AG04450 (cell line): Measurements from ENCODE around the gene SREBF2. TPM values are rescaled to one million over a fixed set of nuclear protein-coding genes. Genes with fewer than 3 reads are reported as not detected.

Experiments
- CTCF ChIA-PET: fragments of 300-600, 350-600 bp; formaldehyde crosslinking; extraction: SDS; loops from one replicate; lab custom pipeline; 2022; ENCODE audit warnings: antibody characterized with exemption, inconsistent platforms; lab: Charles Lee
- POLR2A ChIA-PET: fragments of 350-600 bp; formaldehyde crosslinking; extraction: SDS; loops from one replicate; lab custom pipeline; 2021; ENCODE audit warnings: antibody characterized with exemption, inconsistent platforms; lab: Yijun Ruan, JAX
- DNase-seq: peaks from one replicate; pipeline ENCODE4 v3.0.0-alpha.2; 2011; ENCODE audit warnings: low read depth, low spot score
- H3K27ac ChIP-seq: one replicate; pipeline ENCODE4 v1.5.1; 2012; ENCODE audit warnings: low read depth, low read length, control low read depth
- H3K27me3 ChIP-seq: one replicate; pipeline ENCODE4 v1.6.0; 2012; ENCODE audit warnings: low read length; ENCODE audit not compliant: control insufficient read depth, insufficient read depth
- H3K4me3 ChIP-seq: 2 replicates; pipeline ENCODE4 v1.5.1; 2011; ENCODE audit warnings: mild to moderate bottlenecking, low read depth, low read length, control low read depth
- H3K9me3 ChIP-seq: 2 replicates; pipeline ENCODE4 v1.5.1; 2012; ENCODE audit warnings: low read length; ENCODE audit not compliant: control insufficient read depth, insufficient read depth
- CTCF ChIP-seq: IDR thresholded peaks from 2 replicates; pipeline ENCODE4 v1.5.1; 2011; ENCODE audit warnings: low read depth, low read length, control low read depth, inconsistent platforms
- polyA plus RNA-seq: library from polyadenylated mRNA; depleted of rRNA; stranded (reverse); fragments of >200 nt; gene quantifications from 2 replicates; pipeline ENCODE4 v1.2.3, GENCODE V29; 2011

Gene SREBF2
- polyA plus RNA-seq, 1 experiment: 31.7 TPM

- POLR2A ChIA-PET: no interaction called here
- Histone ChIP-seq H3K9me3 (peaks cover 4% of the 10 kb centered on the region; the same call in 1 of the 2 replicates), H3K4me3 (no peak overlapping the region), H3K27ac (no peak overlapping the region), H3K27me3 (peaks cover 33% of the 10 kb centered on the region)
- DNase-seq: no peak
- CTCF ChIA-PET: interaction anchor here (1.7 kb wide), 1 partner anchor 221 kb away, joined by 5 read pairs; no protein-coding TSS in a partner anchor
- TF ChIP-seq CTCF: no peak
Observed at GRCh38 chr22:41917903-41918791, 85.2 kb downstream of the SREBF2 start.

GRCh38 chr22:41919357-41920224 lies 86.7 kb downstream of the SREBF2 start:
- TF ChIP-seq CTCF: no peak
- ChIA-PET CTCF (interaction anchor here (0.6 to 1.7 kb wide), 3 partner anchors 21 to 222 kb away, joined by 3 to 5 read pairs (median 5); no protein-coding TSS in a partner anchor), POLR2A (no interaction called here)
- no peak for DNase-seq
- no peak overlapping the region for H3K27ac ChIP-seq
- H3K9me3 ChIP-seq: peaks cover 4% of the 10 kb centered on the region; the same call in 1 of the 2 replicates
- peaks cover 27% of the 10 kb centered on the region for H3K27me3 ChIP-seq
- H3K4me3 ChIP-seq: peak overlapping the region; percentile 49

- Histone ChIP-seq H3K27me3 (peaks cover 27% of the 10 kb centered on the region), H3K9me3 (peaks cover 4% of the 10 kb centered on the region; the same call in 1 of the 2 replicates), H3K27ac (no peak overlapping the region), H3K4me3 (no peak overlapping the region)
- DNase-seq: no peak
- CTCF ChIA-PET: interaction anchor here (1.6 to 1.7 kb wide), 2 partner anchors 21 to 223 kb away, joined by 5 read pairs; no protein-coding TSS in a partner anchor
- POLR2A ChIA-PET: no interaction called here
- no peak for TF ChIP-seq CTCF
Observed at GRCh38 chr22:41920271-41920976, 87.5 kb downstream of the SREBF2 start.

GRCh38 chr22:41922328-41922727 lies 89.4 kb downstream of the SREBF2 start:
- Histone ChIP-seq H3K27me3 (peaks cover 15% of the 10 kb centered on the region), H3K4me3 (no peak overlapping the region), H3K27ac (no peak overlapping the region), H3K9me3 (peaks cover 4% of the 10 kb centered on the region; the same call in 1 of the 2 replicates)
- no peak for DNase-seq
- no peak for TF ChIP-seq CTCF
- ChIA-PET CTCF (interaction anchor here (1.2 kb wide), 1 partner anchor 177 kb away, joined by 4 read pairs; no protein-coding TSS in a partner anchor), POLR2A (no interaction called here)
